GM18505 (cell line): ENCODE data around the gene CCZ1B.
"Not testable (repeated sequence)": the region's sequence is repeated elsewhere in the genome, so short reads cannot be mapped to it uniquely, and the experiment has no call there.

Source experiments
- ATAC-seq: cut with Tn5 transposase; IDR thresholded peaks from one replicate; pipeline ENCODE4 v1.9.1; 2021; ENCODE audit not compliant: unreplicated experiment
- POLR2A ChIP-seq: IDR thresholded peaks from 4 replicates; pipeline ENCODE4 v1.6.1; 2011; ENCODE audit warnings: borderline replicate concordance; ENCODE audit not compliant: insufficient read depth, insufficient read length; ENCODE audit errors: extremely low read depth

CCZ1B gene

GRCh38 chr7:6826151-6826550 is at the start of gene CCZ1B:
Gene CCZ1B, minus strand, starts transcription at chr7:6826275. Its CDS starts 78 bp downstream, at chr7:6826197.
- ATAC-seq: peak; percentile 99
- peak; percentile 50 for TF ChIP-seq POLR2A

GRCh38 chr7:6875022-6875421 is 48.9 kb upstream of the CCZ1B start:
- not testable (repeated sequence) for ATAC-seq

GRCh38 chr7:6872246-6872945 is 46.3 kb upstream of the CCZ1B start:
- not testable (repeated sequence) for ATAC-seq

GRCh38 chr7:6871421-6872144 is 45.5 kb upstream of the CCZ1B start:
- not testable (repeated sequence) for ATAC-seq

GRCh38 chr7:6864751-6865150 is 38.7 kb upstream of the CCZ1B start:
- ATAC-seq: not testable (repeated sequence)

- not testable (repeated sequence) for ATAC-seq
These were observed 38.1 kb upstream of the CCZ1B start for GRCh38 chr7:6864188-6864587.

- ATAC-seq: not testable (repeated sequence)
These were observed 36.8 kb upstream of the CCZ1B start for GRCh38 chr7:6862876-6863275.

GRCh38 chr7:6857721-6858314 is 31.7 kb upstream of the CCZ1B start:
- ATAC-seq: not testable (repeated sequence)

GRCh38 chr7:6855563-6856131 is 29.6 kb upstream of the CCZ1B start:
- not testable (repeated sequence) for ATAC-seq

GRCh38 chr7:6854747-6855562 is 28.9 kb upstream of the CCZ1B start:
- ATAC-seq: not testable (repeated sequence)

GRCh38 chr7:6853681-6854080 is 27.6 kb upstream of the CCZ1B start:
- ATAC-seq: not testable (repeated sequence)

- ATAC-seq: not testable (repeated sequence)
These were observed 23.1 kb upstream of the CCZ1B start for GRCh38 chr7:6849127-6849526.

GRCh38 chr7:6847751-6848150 is 21.7 kb upstream of the CCZ1B start:
- ATAC-seq: not testable (repeated sequence)

GRCh38 chr7:6845971-6846449 is 19.9 kb upstream of the CCZ1B start:
- ATAC-seq: not testable (repeated sequence)

- not testable (repeated sequence) for ATAC-seq
These were observed 17.6 kb upstream of the CCZ1B start for GRCh38 chr7:6843654-6844053.

GRCh38 chr7:6843092-6843491 is 17.0 kb upstream of the CCZ1B start:
- not testable (repeated sequence) for ATAC-seq

GRCh38 chr7:6842278-6842921 is 16.3 kb upstream of the CCZ1B start:
- not testable (repeated sequence) for ATAC-seq

GRCh38 chr7:6837081-6837480 is 11.0 kb upstream of the CCZ1B start:
- not testable (repeated sequence) for ATAC-seq

- ATAC-seq: not testable (repeated sequence)
These were observed 9.4 kb upstream of the CCZ1B start for GRCh38 chr7:6835521-6835920.
